CD4-positive, alpha-beta T cell treated with Interleukin-2 at 100 ng/mL for 4 hours (primary cell): ENCODE measurements around the gene MT2A.
"Not testable (repeated sequence)": the region's sequence is repeated elsewhere in the genome, so short reads cannot be mapped to it uniquely, and the experiment has no call there.

Source experiments
- DNase-seq: peaks from one replicate; pipeline ENCODE4 v3.0.0-alpha.2; 2020; ENCODE audit warnings: low spot score

MT2A gene

GRCh38 chr16:56621665-56622445 is 13.5 kb downstream of the MT2A start:
- DNase-seq: not testable (repeated sequence)

- not testable (repeated sequence) for DNase-seq
Observed at GRCh38 chr16:56623184-56623583, 14.8 kb downstream of the MT2A start.

- DNase-seq: no peak
Observed at GRCh38 chr16:56623637-56624036, 15.3 kb downstream of the MT2A start.

- DNase-seq: no peak
Observed at GRCh38 chr16:56625140-56625942, 17.0 kb downstream of the MT2A start, which contains the start of gene MT1E. Gene MT1E (plus strand): TSS chr16:56625781. CDS start chr16:56625852, 71 bp downstream.

- no peak for DNase-seq
Observed at GRCh38 chr16:56625943-56626654, 17.7 kb downstream of the MT2A start.

- no peak for DNase-seq
Observed at GRCh38 chr16:56626685-56627084, 18.3 kb downstream of the MT2A start.

- no peak for DNase-seq
Observed at GRCh38 chr16:56628486-56629350, 20.3 kb downstream of the MT2A start.

- no peak for DNase-seq
Observed at GRCh38 chr16:56629531-56629930, 21.1 kb downstream of the MT2A start.

GRCh38 chr16:56630134-56630533 is 21.8 kb downstream of the MT2A start:
- no peak for DNase-seq

- DNase-seq: no peak
Observed at GRCh38 chr16:56631197-56631596, 22.8 kb downstream of the MT2A start.

- no peak for DNase-seq
Observed at GRCh38 chr16:56631832-56632155, 23.4 kb downstream of the MT2A start.

- no peak for DNase-seq
Observed at GRCh38 chr16:56632156-56632847, 23.9 kb downstream of the MT2A start, which contains the start of gene MT1M. Gene MT1M (plus strand): TSS chr16:56632659. CDS start chr16:56632732, 73 bp downstream.

GRCh38 chr16:56632848-56633365 is 24.5 kb downstream of the MT2A start:
- DNase-seq: no peak

- no peak for DNase-seq
Observed at GRCh38 chr16:56633535-56633934, 25.2 kb downstream of the MT2A start.

GRCh38 chr16:56634715-56635440 is 26.5 kb downstream of the MT2A start:
- no peak for DNase-seq

- no peak for DNase-seq
Observed at GRCh38 chr16:56635441-56635967, 27.1 kb downstream of the MT2A start.

GRCh38 chr16:56636616-56637413 is 28.4 kb downstream of the MT2A start:
- no peak for DNase-seq

- no peak for DNase-seq
Observed at GRCh38 chr16:56637814-56638750, 29.7 kb downstream of the MT2A start, which contains the start of gene MT1A. Gene MT1A (plus strand): TSS chr16:56638666. CDS start chr16:56638739, 73 bp downstream.
